ENCODE measurements around the gene SPIRE2. TPM values are rescaled to one million over a fixed set of nuclear protein-coding genes. Genes with fewer than 3 reads are reported as not detected.

The SPIRE2 gene
- total and polyA plus RNA-seq, 2 of the 13 experiments (the other 11 are each of a cell fraction or from before 2014, with no cell fraction given), result 13.3 to 37.5 TPM

- TF ChIP-seq FOXP4 (CRISPR knock-in tag; IDR thresholded peaks at IDR 0.05), result 0 out of 2 replicates have a peak, but pooled peaks have one; percentile 20
- no peak for TF ChIP-seq ZSCAN22 (CRISPR knock-in tag; IDR thresholded peaks at IDR 0.05)
- peak; percentile 73; the same call in 1 of the 2 replicates for TF ChIP-seq SNAI1 (CRISPR knock-in tag; IDR thresholded peaks at IDR 0.05; ENCODE audit: borderline replicate concordance)
- TF ChIP-seq KIAA2018 (CRISPR knock-in tag; IDR thresholded peaks at IDR 0.05; ENCODE audit: borderline replicate concordance), result no peak
- no peak for TF ChIP-seq SMC3 (IDR thresholded peaks at IDR 0.05; ENCODE audit: low read length)
- no peak for TF ChIP-seq SOX6 (IDR thresholded peaks at IDR 0.05)
- peak; percentile 60 for TF ChIP-seq SOX6 (CRISPR knock-in tag; IDR thresholded peaks at IDR 0.05)
- peak; percentile 47 for TF ChIP-seq ASH2L (IDR thresholded peaks at IDR 0.05; ENCODE audit: insufficient read length, low read depth, low read length)
- TF ChIP-seq BORCS8-MEF2B (CRISPR knock-in tag; IDR thresholded peaks at IDR 0.05), result peak; percentile 29; the same call in 1 of the 2 replicates
- TF ChIP-seq MAF1 (CRISPR knock-in tag; IDR thresholded peaks at IDR 0.05; ENCODE audit: borderline replicate concordance), result no peak
- TF ChIP-seq ZNF709 (CRISPR knock-in tag; IDR thresholded peaks at IDR 0.05), result peak; percentile 65; the same call in 1 of the 2 replicates
- TF ChIP-seq ZNF747 (CRISPR knock-in tag; IDR thresholded peaks at IDR 0.05; ENCODE audit: borderline replicate concordance), result no peak
- TF ChIP-seq NRL (CRISPR knock-in tag; IDR thresholded peaks at IDR 0.05; ENCODE audit: borderline replicate concordance), result peak; percentile 61; the same call in 1 of the 2 replicates
- no peak for TF ChIP-seq ZNF143 (CRISPR knock-in tag; IDR thresholded peaks at IDR 0.05)
- TF ChIP-seq FIP1L1 (IDR thresholded peaks at IDR 0.05; ENCODE audit: borderline replicate concordance, insufficient read depth, low read depth, low read length), result no peak
- no peak for TF ChIP-seq MTA3 (CRISPR knock-in tag; IDR thresholded peaks at IDR 0.05)
- no peak for TF ChIP-seq IRF1 (CRISPR knock-in tag; IDR thresholded peaks at IDR 0.05; ENCODE audit: low read depth)
- peak; percentile 34 for TF ChIP-seq YY1 (IDR thresholded peaks at IDR 0.05; ENCODE audit: insufficient read depth, insufficient replicate concordance, low read depth, low read length)
These were observed 684 bp upstream of the SPIRE2 start (continued) for GRCh38 chr16:89827383-89828198.

All from HepG2 (cell line).